Large intestine (tissue), 3 donors: ENCODE results near the gene KLF15. TPM values are rescaled to one million over a fixed set of nuclear protein-coding genes. Genes with fewer than 3 reads are reported as not detected.

Source experiments
- DNase-seq, 2 donors: peaks; one replicate each; pipeline versions ENCODE4 v3.0.0 to v3.0.0-alpha.2; 2013
- H3K27ac ChIP-seq: one replicate; pipeline ENCODE4 v1.5.1; 2013; ENCODE audit warnings: low read length
- H3K27me3 ChIP-seq: 2 replicates; pipeline ENCODE4 v1.6.1; 2013; ENCODE audit warnings: low read length; ENCODE audit not compliant: control insufficient read depth, insufficient read depth
- H3K36me3 ChIP-seq: 2 replicates; pipeline ENCODE4 v1.6.1; 2013; ENCODE audit warnings: low read length; ENCODE audit not compliant: control insufficient read depth, insufficient read depth
- H3K4me1 ChIP-seq: one replicate; pipeline ENCODE4 v1.6.1; 2013; ENCODE audit warnings: low read length; ENCODE audit not compliant: control insufficient read depth, insufficient read depth
- H3K4me3 ChIP-seq: one replicate; pipeline ENCODE4 v1.5.1; 2013; ENCODE audit warnings: low read length
- H3K9me3 ChIP-seq: one replicate; pipeline ENCODE4 v1.6.1; 2013; ENCODE audit warnings: mild to moderate bottlenecking, low read depth, low read length, moderate library complexity; ENCODE audit not compliant: control insufficient read depth
- WGBS: methylation state at CpG from one replicate; pipeline ENCODE4 v1.1.5; 2013; ENCODE audit warnings: low lambda C conversion rate; ENCODE audit not compliant: insufficient coverage; 5-methylcytosine and 5-hydroxymethylcytosine counted together
- polyA plus RNA-seq: library from polyadenylated mRNA; unstranded; fragments of 120-200 nt; gene quantifications from one replicate; pipeline ENCODE4 v1.2.1, GENCODE V29; 2013

KLF15 gene
- polyA plus RNA-seq, 1 donor, result 1.4 TPM

DNA sequence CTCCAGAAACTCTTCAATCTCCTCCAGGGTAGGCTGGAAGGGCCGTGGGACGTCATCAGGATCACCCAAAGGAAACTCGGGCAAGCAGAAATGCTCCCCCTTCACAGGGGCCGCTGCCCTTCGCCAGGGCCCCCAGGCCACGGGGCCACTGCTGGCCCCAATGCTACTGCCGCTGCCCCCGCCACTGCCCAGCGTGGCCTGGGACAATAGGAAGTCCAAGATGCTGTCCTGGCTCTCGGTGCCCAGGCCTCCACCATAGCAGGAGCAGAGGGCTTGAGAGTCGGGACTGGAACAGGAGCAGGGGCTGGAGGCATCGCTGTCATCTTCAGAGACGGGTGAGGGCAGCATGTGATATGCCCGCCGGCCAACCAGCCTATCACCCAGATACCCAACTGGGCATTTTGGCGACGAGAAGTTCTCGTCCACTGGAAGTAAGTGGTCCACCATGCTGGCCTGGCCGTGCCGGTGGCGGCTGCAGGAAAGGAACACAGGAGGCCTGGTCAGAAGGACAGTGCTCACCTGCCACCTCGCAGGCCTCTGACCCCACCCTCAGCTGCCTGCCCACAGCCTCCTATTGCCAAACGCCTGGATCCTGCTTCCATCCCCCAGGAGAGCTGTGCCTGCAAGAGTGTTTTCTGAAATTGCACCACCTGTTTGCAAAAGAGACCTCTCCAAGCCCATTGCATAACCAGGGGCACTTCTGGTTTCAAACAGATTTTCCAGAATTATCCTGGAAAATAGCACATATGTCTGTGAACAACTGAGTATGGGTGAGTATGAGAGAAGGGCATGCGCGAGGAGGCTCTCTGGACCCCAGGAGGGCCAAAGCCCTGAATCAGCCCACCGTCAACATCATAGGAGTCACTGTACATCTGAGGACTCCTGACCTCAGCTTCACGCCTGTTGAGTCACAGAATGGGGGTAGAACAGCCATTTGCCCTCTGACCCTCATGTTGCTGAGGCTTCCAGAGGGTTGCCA lies 4.4 kb downstream of the KLF15 start:
- Histone ChIP-seq H3K27me3 (peaks cover 7% of the 10 kb centered on the region), H3K4me3 (no peak overlapping the region), H3K36me3 (no peaks in the 10 kb centered on the region), H3K9me3 (peaks cover 6% of the 10 kb centered on the region), H3K4me1 (peaks cover 15% of the 10 kb centered on the region), H3K27ac (no peak overlapping the region)
- no peak for DNase-seq
- WGBS, result no CpG with 5 or more reads among the region's 27 CpGs

DNA sequence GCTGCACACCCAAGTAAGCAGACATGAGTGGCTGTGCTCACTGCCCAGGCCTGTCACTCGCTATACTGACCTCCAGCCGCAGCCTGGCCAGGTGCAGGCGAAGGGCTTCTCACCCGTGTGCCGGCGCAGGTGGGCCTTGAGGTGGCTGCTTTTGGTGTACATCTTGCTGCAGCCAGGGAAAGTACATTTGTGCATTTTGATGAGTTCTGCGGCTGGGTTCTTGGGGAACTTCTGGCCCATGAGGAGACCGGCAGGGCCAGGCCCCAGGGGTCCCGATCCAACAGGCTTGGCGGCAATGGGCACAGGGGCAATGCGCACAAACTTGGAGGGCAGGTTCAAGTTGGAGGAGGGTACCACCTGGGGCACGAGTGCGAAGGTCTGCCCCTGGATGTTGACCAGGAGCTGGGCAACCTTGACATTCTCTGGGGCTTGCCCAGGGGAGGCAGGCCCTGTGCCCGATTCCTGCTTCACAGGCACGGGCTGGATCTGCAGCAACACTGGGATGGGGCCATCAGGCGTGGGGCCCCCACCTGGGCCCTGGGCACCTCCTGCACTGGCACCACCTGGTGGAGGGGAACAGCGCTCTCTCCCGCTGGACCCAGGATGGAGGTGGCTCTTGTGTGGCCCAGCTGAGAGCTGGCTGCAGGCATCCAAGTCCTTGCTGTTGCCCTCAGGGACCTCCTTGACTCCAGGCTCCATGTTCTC lies 5.3 kb downstream of the KLF15 start:
- H3K36me3 ChIP-seq, result no peaks in the 10 kb centered on the region
- WGBS, result no CpG with 5 or more reads among the region's 18 CpGs
- H3K27me3 ChIP-seq, result peaks cover 4% of the 10 kb centered on the region
- no peak for DNase-seq
- no peak overlapping the region for H3K27ac ChIP-seq
- H3K9me3 ChIP-seq, result peaks cover 6% of the 10 kb centered on the region
- H3K4me1 ChIP-seq, result peaks cover 12% of the 10 kb centered on the region
- no peak overlapping the region for H3K4me3 ChIP-seq

DNA sequence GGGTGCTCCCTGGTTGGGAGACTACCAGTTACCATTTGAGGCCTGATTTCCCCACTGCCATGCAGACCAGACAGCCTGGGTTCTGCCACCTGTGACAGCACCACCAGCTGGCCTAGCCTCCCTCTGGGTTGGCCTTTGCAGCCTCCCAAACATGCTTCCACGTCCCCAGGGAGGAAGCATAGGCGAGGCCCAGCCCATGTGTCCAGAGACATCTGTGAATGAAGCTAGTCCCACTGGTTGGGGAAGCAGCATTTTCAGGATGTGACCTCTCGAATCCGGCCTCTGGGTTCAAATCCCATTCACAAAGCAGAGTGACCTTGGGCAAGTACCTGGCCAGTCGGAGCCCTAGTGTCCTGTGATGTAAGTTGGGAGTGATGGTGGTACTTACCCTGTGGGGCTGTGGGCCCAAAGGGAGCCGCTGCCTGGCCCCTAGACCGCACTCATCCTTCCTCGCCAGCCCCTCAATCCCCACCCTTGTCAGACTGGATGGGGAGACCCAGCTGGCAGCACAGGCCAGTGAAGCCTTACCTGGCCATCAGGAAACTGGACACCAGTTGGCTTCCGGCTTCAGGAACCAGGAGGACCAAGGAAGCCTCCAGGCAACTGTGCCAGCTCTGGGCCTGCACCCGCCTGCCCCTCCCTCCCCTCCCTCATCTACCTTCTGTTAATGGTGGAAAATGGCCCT lies 6.0 kb downstream of the KLF15 start:
- no peak overlapping the region for H3K27ac ChIP-seq
- no CpG with 5 or more reads among the region's 10 CpGs for WGBS
- no peaks in the 10 kb centered on the region for H3K27me3 ChIP-seq
- H3K9me3 ChIP-seq, result peaks cover 3% of the 10 kb centered on the region
- no peak overlapping the region for H3K4me3 ChIP-seq
- DNase-seq, result no peak
- H3K4me1 ChIP-seq, result peaks cover 8% of the 10 kb centered on the region
- no peaks in the 10 kb centered on the region for H3K36me3 ChIP-seq

DNA sequence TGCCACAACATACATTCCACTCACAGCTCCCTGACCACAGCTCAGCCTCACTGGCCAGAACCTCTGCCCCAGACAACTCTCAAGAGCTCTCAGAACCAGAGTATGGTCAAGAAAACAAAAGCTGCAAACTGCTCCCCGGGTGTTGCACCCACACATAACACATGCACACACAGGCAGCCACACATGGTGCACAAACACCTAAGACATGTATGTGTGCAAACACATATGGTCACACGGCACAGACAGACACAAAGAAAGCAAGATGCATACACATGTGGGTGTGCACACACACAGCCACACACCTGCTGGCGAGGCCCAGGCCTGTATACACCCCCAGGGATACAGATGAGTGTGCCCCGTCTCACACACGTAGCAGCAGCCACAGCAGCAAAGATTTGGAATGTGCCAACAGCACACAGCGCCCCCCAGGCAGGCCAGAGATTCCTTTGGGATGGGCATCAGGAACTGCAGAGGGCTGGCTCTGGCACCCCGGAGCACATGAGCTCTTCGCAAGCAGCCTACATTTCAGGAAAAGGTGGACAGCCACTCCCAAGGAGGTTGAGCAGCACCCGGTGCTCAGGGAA lies 6.6 kb downstream of the KLF15 start:
- H3K9me3 ChIP-seq, result no peaks in the 10 kb centered on the region
- no CpG with 5 or more reads among the region's 9 CpGs for WGBS
- H3K36me3 ChIP-seq, result no peaks in the 10 kb centered on the region
- no peak overlapping the region for H3K4me3 ChIP-seq
- no peak overlapping the region for H3K27ac ChIP-seq
- DNase-seq, result no peak
- H3K27me3 ChIP-seq, result no peaks in the 10 kb centered on the region
- H3K4me1 ChIP-seq, result peaks cover 4% of the 10 kb centered on the region

- no peak for DNase-seq
- Histone ChIP-seq H3K27me3 (no peaks in the 10 kb centered on the region), H3K9me3 (no peaks in the 10 kb centered on the region), H3K4me1 (no peaks in the 10 kb centered on the region), H3K36me3 (no peaks in the 10 kb centered on the region), H3K27ac (no peak overlapping the region), H3K4me3 (no peak overlapping the region)
- no CpG with 5 or more reads among the region's 15 CpGs for WGBS
Observed at GRCh38 chr3:126349611-126350501, 7.4 kb downstream of the KLF15 start.

GRCh38 chr3:126349071-126349470 lies 8.1 kb downstream of the KLF15 start:
- H3K36me3 ChIP-seq, result no peaks in the 10 kb centered on the region
- no peak overlapping the region for H3K4me3 ChIP-seq
- no peak overlapping the region for H3K27ac ChIP-seq
- no peaks in the 10 kb centered on the region for H3K9me3 ChIP-seq
- 100% methylated on average over 1 of the region's 6 CpGs for WGBS
- no peaks in the 10 kb centered on the region for H3K27me3 ChIP-seq
- H3K4me1 ChIP-seq, result no peaks in the 10 kb centered on the region
- DNase-seq, result no peak

- no peaks in the 10 kb centered on the region for H3K4me1 ChIP-seq
- H3K4me3 ChIP-seq, result no peak overlapping the region
- no peak overlapping the region for H3K27ac ChIP-seq
- no peaks in the 10 kb centered on the region for H3K9me3 ChIP-seq
- DNase-seq, result no peak
- no peaks in the 10 kb centered on the region for H3K36me3 ChIP-seq
- H3K27me3 ChIP-seq, result no peaks in the 10 kb centered on the region
- 98% methylated on average over 5 of the region's 12 CpGs for WGBS
Observed at GRCh38 chr3:126348308-126348920, 8.8 kb downstream of the KLF15 start.

GRCh38 chr3:126347543-126348161 lies 9.6 kb downstream of the KLF15 start:
- H3K27me3 ChIP-seq, result no peaks in the 10 kb centered on the region
- no peaks in the 10 kb centered on the region for H3K9me3 ChIP-seq
- WGBS, result no CpG with 5 or more reads among the region's 8 CpGs
- H3K4me3 ChIP-seq, result no peak overlapping the region
- H3K36me3 ChIP-seq, result no peaks in the 10 kb centered on the region
- no peak overlapping the region for H3K27ac ChIP-seq
- no peaks in the 10 kb centered on the region for H3K4me1 ChIP-seq
- DNase-seq, result no peak

DNA sequence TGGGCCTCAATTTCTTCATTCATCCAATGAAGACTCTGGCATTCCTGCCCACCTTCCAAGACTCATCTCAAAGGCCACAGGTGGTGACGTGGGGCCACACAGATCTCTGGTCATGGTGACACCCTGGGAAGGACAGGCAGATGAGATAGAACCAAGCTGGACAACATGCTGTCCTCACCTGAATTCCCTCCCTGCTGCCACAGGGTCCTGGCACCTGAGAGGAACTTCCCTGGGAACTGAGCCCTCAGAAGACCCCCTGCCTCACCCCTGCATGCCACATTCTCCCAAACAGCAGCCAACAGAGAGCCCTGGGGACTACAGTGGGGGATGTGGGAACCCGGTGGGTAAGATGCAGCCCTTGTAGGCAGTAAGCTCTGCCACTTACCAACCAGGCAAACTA lies 10.7 kb downstream of the KLF15 start:
- Histone ChIP-seq H3K36me3 (no peaks in the 10 kb centered on the region), H3K4me1 (no peaks in the 10 kb centered on the region), H3K27ac (no peak overlapping the region), H3K9me3 (no peaks in the 10 kb centered on the region), H3K4me3 (no peak overlapping the region), H3K27me3 (no peaks in the 10 kb centered on the region)
- no CpG with 5 or more reads among the region's 2 CpGs for WGBS
- DNase-seq, result no peak
